ENCODE results near the gene ANAPC16.

DNA sequence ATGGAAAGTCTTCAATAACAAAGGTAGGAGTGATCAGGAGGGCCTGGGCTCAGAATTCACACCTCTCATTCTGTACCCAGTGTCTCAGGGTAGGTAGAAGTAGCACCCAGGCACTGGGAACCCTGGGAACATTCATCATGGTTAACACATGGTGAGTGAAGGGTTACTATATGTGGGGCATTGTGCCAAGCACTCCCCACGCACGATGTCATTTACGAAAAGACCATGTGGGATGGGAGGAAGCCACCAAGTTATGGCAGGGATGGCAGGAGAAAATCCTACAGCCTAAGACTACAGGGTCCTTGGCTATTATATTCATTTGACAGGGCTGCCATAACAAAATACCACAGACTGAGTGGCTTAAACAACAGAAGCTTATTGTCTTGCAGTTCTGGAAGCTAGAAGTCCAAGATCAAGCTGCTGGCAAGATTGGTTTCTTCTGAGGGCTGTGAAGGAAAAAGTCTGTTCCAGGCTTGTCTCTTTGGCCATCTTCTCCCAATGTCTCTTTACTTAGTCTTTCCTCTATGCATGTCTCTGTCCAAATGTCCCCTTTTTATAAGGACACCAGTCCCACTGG is 30.2 kb downstream of the ANAPC16 start:
- TF ChIP-seq POLR2A (IDR thresholded peaks at IDR 0.05; ENCODE audit: low read depth, low read length) (no peak), POLR2AphosphoS5 (IDR thresholded peaks at IDR 0.05; ENCODE audit: low read depth, low read length) (no peak)

All from GM12891 (cell line).